Neuronal stem cell (in vitro differentiated cells): Measurements from ENCODE around the gene DHRS9.

Experiments
- DNase-seq: peaks from one replicate; pipeline ENCODE4 v3.0.0-alpha.2; 2013; ENCODE audit warnings: low spot score
- H2AFZ ChIP-seq: one replicate; pipeline ENCODE4 v1.6.1; 2013; ENCODE audit warnings: mild to moderate bottlenecking, low read length, inconsistent platforms
- H2AK5ac ChIP-seq: 2 replicates; pipeline ENCODE4 v1.6.1; 2013; ENCODE audit warnings: low read depth, mild to moderate bottlenecking, inconsistent platforms, low read length, moderate library complexity, mixed read lengths
- H2BK120ac ChIP-seq: 2 replicates; pipeline ENCODE4 v1.6.1; 2013; ENCODE audit warnings: low read depth, mild to moderate bottlenecking, inconsistent platforms, low read length, moderate library complexity, mixed read lengths
- H2BK12ac ChIP-seq: one replicate; pipeline ENCODE4 v1.6.1; 2013; ENCODE audit warnings: low read length, inconsistent platforms
- H2BK15ac ChIP-seq: 2 replicates; pipeline ENCODE4 v1.6.1; 2013; ENCODE audit warnings: mild to moderate bottlenecking, low read length, inconsistent platforms, mixed read lengths
- H2BK5ac ChIP-seq: one replicate; pipeline ENCODE4 v1.6.1; 2013; ENCODE audit warnings: inconsistent platforms, mild to moderate bottlenecking, low read length, moderate library complexity
- H3K14ac ChIP-seq: one replicate; pipeline ENCODE4 v1.6.1; 2013; ENCODE audit warnings: low read length, inconsistent platforms
- H3K18ac ChIP-seq: 2 replicates; pipeline ENCODE4 v1.6.1; 2013; ENCODE audit warnings: low read length, inconsistent platforms
- H3K23ac ChIP-seq: 2 replicates; pipeline ENCODE4 v1.6.1; 2013; ENCODE audit warnings: low read depth, mild to moderate bottlenecking, mixed read lengths, low read length, inconsistent platforms; ENCODE audit not compliant: poor library complexity
- H3K27ac ChIP-seq: replicated peaks from 3 replicates; pipeline ENCODE4 v1.5.1; 2013; ENCODE audit warnings: low read length, inconsistent platforms
- H3K27me3 ChIP-seq, 3 experiments: 2 replicates each; pipeline ENCODE4 v1.6.1; 2013; ENCODE audit warnings: low read length in 3 of 3, mild to moderate bottlenecking in 2 of 3, inconsistent platforms in 1 of 3, low read depth in 1 of 3, mixed read lengths in 1 of 3, moderate library complexity in 1 of 3; ENCODE audit not compliant: control insufficient read depth in 3 of 3, insufficient read depth in 3 of 3
- H3K36me3 ChIP-seq, 2 donors: replicated peaks in 1 of 2; 2 replicates each; pipeline ENCODE4 v1.6.1; 2013; ENCODE audit warnings: low read length in 2 of 2; ENCODE audit not compliant: control insufficient read depth in 2 of 2, insufficient read depth in 2 of 2
- H3K4ac ChIP-seq: 2 replicates; pipeline ENCODE4 v1.6.1; 2013; ENCODE audit warnings: inconsistent platforms, mild to moderate bottlenecking, low read length, moderate library complexity
- H3K4me1 ChIP-seq, 2 donors: 1 replicate in 1 of 2; 2 replicates in 1 of 2; pipeline ENCODE4 v1.6.1; 2013; ENCODE audit warnings: low read length in 2 of 2, low read depth in 1 of 2; ENCODE audit not compliant: control insufficient read depth in 2 of 2, insufficient read depth in 1 of 2
- H3K4me2 ChIP-seq: one replicate; pipeline ENCODE4 v1.6.1; 2013; ENCODE audit warnings: mild to moderate bottlenecking, low read length, inconsistent platforms; ENCODE audit not compliant: insufficient read depth, poor library complexity, severe bottlenecking
- H3K4me3 ChIP-seq, 2 donors: 2 replicates each; pipeline ENCODE4 v1.5.1; 2013; ENCODE audit warnings: low read length in 2 of 2, mild to moderate bottlenecking in 2 of 2, inconsistent platforms in 1 of 2, moderate library complexity in 1 of 2
- H3K79me1 ChIP-seq: one replicate; pipeline ENCODE4 v1.6.1; 2013; ENCODE audit warnings: low read depth, mild to moderate bottlenecking, inconsistent platforms, low read length, moderate library complexity
- H3K9ac ChIP-seq: one replicate; pipeline ENCODE4 v1.6.1; 2013; ENCODE audit warnings: mild to moderate bottlenecking, low read depth, low read length, inconsistent platforms; ENCODE audit not compliant: poor library complexity
- H3K9me3 ChIP-seq, 2 donors: replicated peaks in 1 of 2; 2 replicates each; pipeline versions ENCODE3 to v1.6.1; 2013; ENCODE audit warnings: low read length in 2 of 2, mild to moderate bottlenecking in 2 of 2, inconsistent platforms in 1 of 2, low read depth in 1 of 2, mixed read lengths in 1 of 2, moderate library complexity in 1 of 2; ENCODE audit not compliant: control insufficient read depth in 2 of 2, insufficient read depth in 1 of 2
- H4K8ac ChIP-seq: one replicate; pipeline ENCODE4 v1.6.1; 2013; ENCODE audit warnings: low read depth, mild to moderate bottlenecking, inconsistent platforms, low read length, moderate library complexity
- H4K91ac ChIP-seq: one replicate; pipeline ENCODE4 v1.6.1; 2013; ENCODE audit warnings: low read length, low read depth, mild to moderate bottlenecking, inconsistent platforms; ENCODE audit not compliant: poor library complexity
- WGBS, 2 donors: extraction: QIAGEN DNeasy Blood & Tissue Kit; methylation state at CpG; one replicate each; pipeline ENCODE4 v1.1.7; 2013; ENCODE audit warnings: missing lambda C conversion rate in 2 of 2, mixed read lengths in 1 of 2; ENCODE audit not compliant: insufficient read length in 2 of 2, insufficient replicate concordance in 1 of 2; ENCODE audit errors: extremely low coverage in 2 of 2; 5-methylcytosine and 5-hydroxymethylcytosine counted together

DHRS9 gene

GRCh38 chr2:169091256-169091655, 21.9 kb downstream of the DHRS9 start:
- Histone ChIP-seq H3K27me3 (peaks cover 0 to 23% (median 0%) of the 10 kb centered on the region in 3 experiments), H3K18ac (no peak overlapping the region), H4K91ac (no peak overlapping the region), H3K14ac (no peak overlapping the region), H3K79me1 (no peaks in the 10 kb centered on the region), H3K4me3 (no peak overlapping the region), H3K4ac (no peak overlapping the region), H2AFZ (no peak overlapping the region), H3K9me3 (peaks cover 0 to 3% of the 10 kb centered on the region in 2 donors), H3K4me1 (peaks cover 0 to 2% of the 10 kb centered on the region in 2 donors), H4K8ac (no peak overlapping the region), H2BK120ac (no peak overlapping the region), H2BK5ac (no peak overlapping the region), H3K9ac (no peak overlapping the region), H3K4me2 (no peak overlapping the region), H2AK5ac (no peak overlapping the region), H2BK15ac (no peak overlapping the region), H3K27ac (no peak overlapping the region), H2BK12ac (no peak overlapping the region), H3K36me3 (no peaks in the 10 kb centered on the region), H3K23ac (no peak overlapping the region)
- DNase-seq = no peak
- no CpG with 5 or more reads among the region's 3 CpGs for WGBS, 2 donors

DNA sequence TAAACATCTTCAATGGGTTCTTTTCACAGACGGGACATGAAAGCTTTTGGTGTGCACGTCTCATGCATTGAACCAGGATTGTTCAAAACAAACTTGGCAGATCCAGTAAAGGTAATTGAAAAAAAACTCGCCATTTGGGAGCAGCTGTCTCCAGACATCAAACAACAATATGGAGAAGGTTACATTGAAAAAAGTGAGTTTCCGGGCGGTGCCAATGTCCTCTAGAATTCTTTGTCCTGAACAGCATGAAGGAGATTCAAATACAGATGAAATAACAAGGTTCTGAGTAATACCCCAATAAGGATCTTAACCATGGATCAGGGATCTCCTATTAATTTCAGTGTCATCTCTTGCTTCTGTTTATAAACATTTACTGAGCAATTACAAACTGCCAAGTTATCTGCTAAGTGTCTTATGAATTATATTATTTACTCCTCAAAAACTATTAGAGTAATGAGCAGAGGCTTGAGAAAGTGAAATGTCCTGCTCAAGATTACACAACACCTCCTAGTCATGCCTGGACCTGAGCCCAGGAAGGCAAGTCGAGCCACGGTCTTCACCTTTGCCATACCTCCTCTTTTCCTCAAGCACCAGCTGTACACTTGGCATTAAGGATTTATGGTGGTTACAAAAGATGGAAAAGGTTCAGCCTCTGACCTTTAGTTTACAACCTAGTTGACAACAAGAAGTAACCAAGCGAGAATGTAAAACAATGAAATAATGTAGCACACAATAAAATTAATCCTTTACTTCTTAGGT, 22.6 kb downstream of the DHRS9 start:
- DNase-seq = no peak
- H2AK5ac ChIP-seq = no peak overlapping the region
- no peak overlapping the region for H3K27ac ChIP-seq
- no peak overlapping the region for H3K4me3 ChIP-seq
- H3K14ac ChIP-seq = no peak overlapping the region
- H3K23ac ChIP-seq = no peak overlapping the region
- no peak overlapping the region for H3K18ac ChIP-seq
- no peak overlapping the region for H4K91ac ChIP-seq
- no peaks in the 10 kb centered on the region for H3K79me1 ChIP-seq
- no peak overlapping the region for H2BK5ac ChIP-seq
- no peak overlapping the region for H2BK15ac ChIP-seq
- no peak overlapping the region for H4K8ac ChIP-seq
- H3K9ac ChIP-seq = no peak overlapping the region
- H2BK12ac ChIP-seq = no peak overlapping the region
- H3K4me2 ChIP-seq = no peak overlapping the region
- peaks cover 0 to under 1% of the 10 kb centered on the region in 2 donors for H3K9me3 ChIP-seq
- H3K4me1 ChIP-seq = peaks cover 0 to 2% of the 10 kb centered on the region in 2 donors
- H2BK120ac ChIP-seq = no peak overlapping the region
- no peaks in the 10 kb centered on the region for H3K36me3 ChIP-seq
- H3K27me3 ChIP-seq = peaks cover 0 to 26% (median 0%) of the 10 kb centered on the region in 3 experiments
- no peak overlapping the region for H2AFZ ChIP-seq
- no CpG with 5 or more reads among the region's 8 CpGs for WGBS, 2 donors
- no peak overlapping the region for H3K4ac ChIP-seq

- Histone ChIP-seq H3K27ac (no peak overlapping the region), H4K8ac (no peak overlapping the region), H2BK15ac (no peak overlapping the region), H3K23ac (no peak overlapping the region), H3K9me3 (no peaks in the 10 kb centered on the region), H3K4me1 (no peaks in the 10 kb centered on the region), H3K4me3 (no peak overlapping the region), H3K4me2 (no peak overlapping the region), H2BK120ac (no peak overlapping the region), H2BK12ac (no peak overlapping the region), H3K4ac (no peak overlapping the region), H2AK5ac (no peak overlapping the region), H3K14ac (no peak overlapping the region), H3K79me1 (no peaks in the 10 kb centered on the region), H3K18ac (no peak overlapping the region), H3K36me3 (no peaks in the 10 kb centered on the region), H2BK5ac (no peak overlapping the region), H3K9ac (no peak overlapping the region), H2AFZ (no peak overlapping the region), H4K91ac (no peak overlapping the region), H3K27me3 (peaks cover 0 to 16% (median 0%) of the 10 kb centered on the region in 3 experiments)
- no CpG with 5 or more reads among the region's 2 CpGs for WGBS, 2 donors
- no peak for DNase-seq
These were observed 24.2 kb downstream of the DHRS9 start for GRCh38 chr2:169093535-169093934.

DNA sequence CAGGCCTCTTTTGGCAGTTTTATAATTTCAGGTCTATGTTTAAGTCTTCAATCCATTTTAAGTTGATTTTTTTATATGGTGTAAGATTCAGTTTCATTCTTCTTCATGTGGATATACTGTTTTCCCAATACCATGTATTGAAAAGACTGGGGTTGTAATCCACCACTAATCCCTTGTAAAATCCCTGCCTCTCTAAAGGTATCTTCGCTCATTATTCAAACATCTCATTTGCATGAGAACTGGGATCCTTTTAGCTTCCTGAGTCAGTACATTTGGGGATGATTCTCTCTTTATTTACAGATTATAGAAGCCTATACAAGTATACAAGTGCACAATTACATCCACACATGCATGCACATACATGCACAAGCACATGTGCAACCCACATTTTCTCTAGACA, 25.3 kb downstream of the DHRS9 start:
- Histone ChIP-seq H2BK12ac (no peak overlapping the region), H3K23ac (no peak overlapping the region), H3K4me3 (no peak overlapping the region), H3K14ac (no peak overlapping the region), H2BK15ac (no peak overlapping the region), H3K27ac (no peak overlapping the region), H4K91ac (no peak overlapping the region), H3K18ac (no peak overlapping the region), H3K4me1 (no peaks in the 10 kb centered on the region), H2BK5ac (no peak overlapping the region), H2AFZ (no peak overlapping the region), H3K4ac (no peak overlapping the region), H3K36me3 (no peaks in the 10 kb centered on the region), H3K9me3 (no peaks in the 10 kb centered on the region), H3K79me1 (no peaks in the 10 kb centered on the region), H3K4me2 (no peak overlapping the region), H4K8ac (no peak overlapping the region), H2AK5ac (no peak overlapping the region), H2BK120ac (no peak overlapping the region), H3K27me3 (peaks cover 0 to 11% (median 0%) of the 10 kb centered on the region in 3 experiments), H3K9ac (no peak overlapping the region)
- DNase-seq = no peak
- no CpG with 5 or more reads among the region's 1 CpG for WGBS, 2 donors
